ENCODE data around the gene GRM8. TPM values are rescaled to one million over a fixed set of nuclear protein-coding genes. Genes with fewer than 3 reads are reported as not detected.

The GRM8 gene
- total and polyA plus RNA-seq, 9 of the 15 experiments (the other 6 are each of a cell fraction or from before 2014, with no cell fraction given), result 0.13 TPM; not detected in 7

DNA sequence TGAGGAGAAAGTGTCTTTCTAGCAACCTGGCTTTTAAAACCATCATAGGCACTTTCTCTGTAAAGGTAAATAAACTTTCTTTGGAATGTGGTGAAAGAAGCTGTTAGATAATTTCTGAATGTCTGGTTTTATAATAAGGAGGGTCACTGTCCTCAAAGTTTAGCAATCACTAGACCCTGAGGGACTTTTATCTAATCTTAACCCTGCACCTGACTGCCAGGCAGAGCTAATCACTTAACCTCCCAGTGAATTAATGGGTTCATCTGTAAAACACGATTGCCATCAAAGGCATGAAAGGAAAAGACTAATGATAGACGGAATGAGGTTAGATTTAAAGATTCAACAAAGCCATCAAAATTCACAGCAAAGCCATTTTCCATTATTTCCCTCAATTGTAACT is 553.8 kb downstream of the GRM8 start (continued):
- TF ChIP-seq, protein P1, sequence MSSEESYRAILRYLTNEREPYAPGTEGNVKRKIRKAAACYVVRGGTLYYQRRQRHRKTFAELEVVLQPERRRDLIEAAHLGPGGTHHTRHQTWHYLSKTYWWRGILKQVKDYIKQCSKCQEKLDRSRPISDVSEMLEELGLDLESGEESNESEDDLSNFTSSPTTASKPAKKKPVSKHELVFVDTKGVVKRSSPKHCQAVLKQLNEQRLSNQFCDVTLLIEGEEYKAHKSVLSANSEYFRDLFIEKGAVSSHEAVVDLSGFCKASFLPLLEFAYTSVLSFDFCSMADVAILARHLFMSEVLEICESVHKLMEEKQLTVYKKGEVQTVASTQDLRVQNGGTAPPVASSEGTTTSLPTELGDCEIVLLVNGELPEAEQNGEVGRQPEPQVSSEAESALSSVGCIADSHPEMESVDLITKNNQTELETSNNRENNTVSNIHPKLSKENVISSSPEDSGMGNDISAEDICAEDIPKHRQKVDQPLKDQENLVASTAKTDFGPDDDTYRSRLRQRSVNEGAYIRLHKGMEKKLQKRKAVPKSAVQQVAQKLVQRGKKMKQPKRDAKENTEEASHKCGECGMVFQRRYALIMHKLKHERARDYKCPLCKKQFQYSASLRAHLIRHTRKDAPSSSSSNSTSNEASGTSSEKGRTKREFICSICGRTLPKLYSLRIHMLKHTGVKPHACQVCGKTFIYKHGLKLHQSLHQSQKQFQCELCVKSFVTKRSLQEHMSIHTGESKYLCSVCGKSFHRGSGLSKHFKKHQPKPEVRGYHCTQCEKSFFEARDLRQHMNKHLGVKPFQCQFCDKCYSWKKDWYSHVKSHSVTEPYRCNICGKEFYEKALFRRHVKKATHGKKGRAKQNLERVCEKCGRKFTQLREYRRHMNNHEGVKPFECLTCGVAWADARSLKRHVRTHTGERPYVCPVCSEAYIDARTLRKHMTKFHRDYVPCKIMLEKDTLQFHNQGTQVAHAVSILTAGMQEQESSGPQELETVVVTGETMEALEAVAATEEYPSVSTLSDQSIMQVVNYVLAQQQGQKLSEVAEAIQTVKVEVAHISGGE (CRISPR knock-in tag; IDR thresholded peaks at IDR 0.05), result no peak
- TF ChIP-seq ZNF146 (CRISPR knock-in tag; IDR thresholded peaks at IDR 0.05; ENCODE audit: unreplicated experiment), result no peak
- TF ChIP-seq, protein P2, sequence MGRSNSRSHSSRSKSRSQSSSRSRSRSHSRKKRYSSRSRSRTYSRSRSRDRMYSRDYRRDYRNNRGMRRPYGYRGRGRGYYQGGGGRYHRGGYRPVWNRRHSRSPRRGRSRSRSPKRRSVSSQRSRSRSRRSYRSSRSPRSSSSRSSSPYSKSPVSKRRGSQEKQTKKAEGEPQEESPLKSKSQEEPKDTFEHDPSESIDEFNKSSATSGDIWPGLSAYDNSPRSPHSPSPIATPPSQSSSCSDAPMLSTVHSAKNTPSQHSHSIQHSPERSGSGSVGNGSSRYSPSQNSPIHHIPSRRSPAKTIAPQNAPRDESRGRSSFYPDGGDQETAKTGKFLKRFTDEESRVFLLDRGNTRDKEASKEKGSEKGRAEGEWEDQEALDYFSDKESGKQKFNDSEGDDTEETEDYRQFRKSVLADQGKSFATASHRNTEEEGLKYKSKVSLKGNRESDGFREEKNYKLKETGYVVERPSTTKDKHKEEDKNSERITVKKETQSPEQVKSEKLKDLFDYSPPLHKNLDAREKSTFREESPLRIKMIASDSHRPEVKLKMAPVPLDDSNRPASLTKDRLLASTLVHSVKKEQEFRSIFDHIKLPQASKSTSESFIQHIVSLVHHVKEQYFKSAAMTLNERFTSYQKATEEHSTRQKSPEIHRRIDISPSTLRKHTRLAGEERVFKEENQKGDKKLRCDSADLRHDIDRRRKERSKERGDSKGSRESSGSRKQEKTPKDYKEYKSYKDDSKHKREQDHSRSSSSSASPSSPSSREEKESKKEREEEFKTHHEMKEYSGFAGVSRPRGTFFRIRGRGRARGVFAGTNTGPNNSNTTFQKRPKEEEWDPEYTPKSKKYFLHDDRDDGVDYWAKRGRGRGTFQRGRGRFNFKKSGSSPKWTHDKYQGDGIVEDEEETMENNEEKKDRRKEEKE (IDR thresholded peaks at IDR 0.05; ENCODE audit: borderline replicate concordance in 1 of 2, control insufficient read depth in 1 of 2, low read depth in 2 of 2, low read length in 1 of 2), result no peak
- no peak for TF ChIP-seq POLR3A (IDR thresholded peaks at IDR 0.05; ENCODE audit: borderline replicate concordance, extremely low read depth, insufficient read depth, insufficient read length)
- TF ChIP-seq ZNF830 (CRISPR knock-in tag; IDR thresholded peaks at IDR 0.05), result no peak
- peak; percentile 86 for TF ChIP-seq PML (IDR thresholded peaks at IDR 0.05; ENCODE audit: low read length)
- no peak for TF ChIP-seq KLF13 (tag; IDR thresholded peaks at IDR 0.05; ENCODE audit: borderline replicate concordance, low read depth)
- no peak for TF ChIP-seq PHF21A (IDR thresholded peaks at IDR 0.05; ENCODE audit: borderline replicate concordance, low read depth)
- TF ChIP-seq, protein P3, sequence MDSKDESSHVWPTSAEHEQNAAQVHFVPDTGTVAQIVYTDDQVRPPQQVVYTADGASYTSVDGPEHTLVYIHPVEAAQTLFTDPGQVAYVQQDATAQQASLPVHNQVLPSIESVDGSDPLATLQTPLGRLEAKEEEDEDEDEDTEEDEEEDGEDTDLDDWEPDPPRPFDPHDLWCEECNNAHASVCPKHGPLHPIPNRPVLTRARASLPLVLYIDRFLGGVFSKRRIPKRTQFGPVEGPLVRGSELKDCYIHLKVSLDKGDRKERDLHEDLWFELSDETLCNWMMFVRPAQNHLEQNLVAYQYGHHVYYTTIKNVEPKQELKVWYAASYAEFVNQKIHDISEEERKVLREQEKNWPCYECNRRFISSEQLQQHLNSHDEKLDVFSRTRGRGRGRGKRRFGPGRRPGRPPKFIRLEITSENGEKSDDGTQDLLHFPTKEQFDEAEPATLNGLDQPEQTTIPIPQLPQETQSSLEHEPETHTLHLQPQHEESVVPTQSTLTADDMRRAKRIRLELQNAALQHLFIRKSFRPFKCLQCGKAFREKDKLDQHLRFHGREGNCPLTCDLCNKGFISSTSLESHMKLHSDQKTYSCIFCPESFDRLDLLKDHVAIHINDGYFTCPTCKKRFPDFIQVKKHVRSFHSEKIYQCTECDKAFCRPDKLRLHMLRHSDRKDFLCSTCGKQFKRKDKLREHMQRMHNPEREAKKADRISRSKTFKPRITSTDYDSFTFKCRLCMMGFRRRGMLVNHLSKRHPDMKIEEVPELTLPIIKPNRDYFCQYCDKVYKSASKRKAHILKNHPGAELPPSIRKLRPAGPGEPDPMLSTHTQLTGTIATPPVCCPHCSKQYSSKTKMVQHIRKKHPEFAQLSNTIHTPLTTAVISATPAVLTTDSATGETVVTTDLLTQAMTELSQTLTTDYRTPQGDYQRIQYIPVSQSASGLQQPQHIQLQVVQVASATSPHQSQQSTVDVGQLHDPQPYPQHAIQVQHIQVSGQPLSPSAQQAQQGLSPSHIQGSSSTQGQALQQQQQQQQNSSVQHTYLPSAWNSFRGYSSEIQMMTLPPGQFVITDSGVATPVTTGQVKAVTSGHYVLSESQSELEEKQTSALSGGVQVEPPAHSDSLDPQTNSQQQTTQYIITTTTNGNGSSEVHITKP (IDR thresholded peaks at IDR 0.05; ENCODE audit: partially characterized antibody), result no peak
- TF ChIP-seq POLR2G (IDR thresholded peaks at IDR 0.05; ENCODE audit: low read depth, low read length), result no peak
- TF ChIP-seq BRD4 (IDR thresholded peaks at IDR 0.05), result no peak

All from K562 (cell line).